HG03159 (cell line): ENCODE results near the gene ATXN7.

Experiments used
- ATAC-seq: cut with Tn5 transposase; IDR thresholded peaks from one replicate; pipeline ENCODE4 v1.9.1; 2021; ENCODE audit warnings: mild to moderate bottlenecking, moderate library complexity; ENCODE audit not compliant: unreplicated experiment

ATXN7 gene

DNA sequence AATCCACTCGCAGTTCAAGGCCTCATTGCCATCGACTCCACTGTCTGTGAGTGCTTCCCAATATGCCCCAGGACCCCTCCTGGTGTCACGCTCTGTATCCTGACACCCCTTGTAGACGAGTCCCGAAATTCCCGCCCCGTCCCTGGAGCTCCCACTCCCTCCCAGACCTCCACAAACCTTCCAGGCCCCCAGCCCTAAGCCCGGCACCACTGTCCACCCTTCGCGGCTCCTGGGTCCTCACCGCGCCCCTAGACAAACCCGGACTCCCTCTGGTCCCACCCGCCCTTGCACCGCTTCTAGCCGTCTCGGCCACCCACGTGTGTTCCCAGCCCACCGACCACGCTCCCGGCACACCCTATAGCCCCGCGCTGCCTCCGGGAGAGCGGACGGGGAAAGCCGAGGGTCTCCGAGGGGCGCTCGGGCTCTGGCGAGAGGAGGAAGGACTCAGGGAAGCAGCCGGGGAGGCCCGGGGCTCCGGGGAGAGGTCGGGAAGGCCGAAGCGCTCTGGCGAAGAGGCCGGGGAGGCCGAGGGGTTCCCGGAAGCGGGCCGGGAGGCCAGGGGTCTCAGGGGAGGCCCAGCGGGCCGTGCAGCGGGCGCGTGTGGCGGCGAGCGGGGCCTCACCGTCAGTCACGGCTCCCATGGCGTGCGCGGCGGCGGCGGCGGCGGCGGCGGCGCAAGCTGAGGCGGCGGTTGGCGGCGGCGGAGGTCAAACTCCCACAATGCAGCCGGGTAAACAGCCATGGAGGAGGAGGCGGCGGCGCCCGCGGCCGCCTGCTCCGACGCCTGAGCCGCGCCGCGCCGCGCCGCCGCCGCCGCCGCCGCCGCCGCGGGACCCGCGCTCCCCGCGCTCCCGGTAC, at the start of gene ATXN7, which contains the start of gene THOC7:
Gene ATXN7 (plus strand): TSS at position 718 of the 858 bp plus-strand sequence. CDS start 48,732 bp downstream, outside the sequence.
Gene THOC7 (minus strand): TSS at position 656 of the 858 bp plus-strand sequence. CDS start 15 bp downstream, at position 641.
- ATAC-seq, result peak; percentile 81

- no peak for ATAC-seq
These were observed 49.4 kb upstream of the ATXN7 start for GRCh38 chr3:63814237-63814636.

DNA sequence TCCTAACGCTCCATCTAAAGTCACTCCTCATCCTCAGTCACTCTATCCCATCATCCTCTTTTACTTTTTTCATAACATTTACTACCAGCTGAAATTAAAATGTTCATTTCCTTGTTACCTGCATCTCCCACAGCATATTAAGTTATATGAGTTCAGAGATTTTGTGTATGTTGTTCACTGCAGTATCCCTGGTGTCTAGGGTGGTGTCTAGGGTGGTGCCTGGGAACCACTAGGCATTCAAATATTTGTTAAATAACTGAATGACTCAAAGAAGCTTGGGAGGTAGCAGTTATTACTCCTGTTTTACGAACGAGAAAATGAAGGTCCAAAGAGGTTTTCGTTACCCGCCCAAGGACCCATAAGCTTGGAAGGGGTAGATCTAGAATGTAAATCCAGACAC, 46.4 kb upstream of the ATXN7 start:
- ATAC-seq, result no peak

DNA sequence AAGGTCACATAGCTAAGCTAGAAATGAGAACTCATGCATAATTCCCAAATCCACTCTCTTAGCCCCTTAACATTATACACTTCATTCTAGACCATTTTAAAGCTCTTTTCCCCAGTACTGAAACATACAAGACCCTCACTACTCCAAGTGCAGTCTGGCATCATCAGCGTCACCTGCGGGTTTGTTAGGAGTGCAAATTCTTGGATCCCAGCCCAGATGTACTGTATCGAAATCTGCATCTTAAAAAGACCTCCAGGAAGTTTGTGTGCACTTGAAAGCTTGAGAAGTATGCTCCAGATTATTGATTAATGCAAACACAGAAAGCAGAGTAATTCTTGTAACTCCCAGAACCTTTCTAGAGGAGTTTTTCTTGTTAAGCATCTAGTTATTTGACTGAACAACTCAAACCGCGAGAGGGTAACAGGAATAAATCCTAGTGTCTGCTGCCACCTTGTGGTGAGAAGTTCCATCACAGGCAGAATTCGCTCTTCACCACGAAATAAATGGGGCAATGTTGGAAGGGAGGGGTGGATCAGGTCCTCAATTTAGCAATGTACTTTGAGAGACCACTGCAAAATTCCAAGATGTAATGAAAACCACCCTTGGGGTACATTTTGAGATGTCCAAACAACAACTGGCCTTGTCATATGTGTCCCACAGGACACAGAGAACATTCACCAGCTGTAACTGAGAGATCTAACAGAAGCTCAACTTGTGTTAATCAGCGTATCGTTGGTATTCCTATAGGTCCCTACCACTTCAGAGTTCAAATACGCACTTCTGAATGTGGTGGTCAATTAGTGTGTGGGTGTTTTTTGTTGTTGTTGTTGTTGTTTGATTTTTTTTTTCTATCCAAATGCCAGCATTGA, 45.2 kb upstream of the ATXN7 start:
- ATAC-seq, result peak; percentile 87

DNA sequence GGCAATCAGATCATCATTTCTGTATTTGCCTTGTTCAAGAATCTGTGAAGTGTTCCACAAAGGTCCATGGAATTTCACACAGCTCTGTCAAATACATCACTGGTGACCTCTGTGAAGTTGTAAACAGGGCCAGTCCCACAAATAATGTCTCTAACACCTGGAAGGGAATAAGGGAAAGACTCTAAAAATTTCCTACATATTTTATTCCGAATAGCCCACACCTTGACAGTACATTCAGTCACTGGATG, 44.6 kb upstream of the ATXN7 start, which contains the start of gene C3orf49:
Gene C3orf49 (plus strand): TSS at position 149 of the 248 bp plus-strand sequence. CDS start 173 bp downstream, outside the sequence.
- no peak for ATAC-seq

DNA sequence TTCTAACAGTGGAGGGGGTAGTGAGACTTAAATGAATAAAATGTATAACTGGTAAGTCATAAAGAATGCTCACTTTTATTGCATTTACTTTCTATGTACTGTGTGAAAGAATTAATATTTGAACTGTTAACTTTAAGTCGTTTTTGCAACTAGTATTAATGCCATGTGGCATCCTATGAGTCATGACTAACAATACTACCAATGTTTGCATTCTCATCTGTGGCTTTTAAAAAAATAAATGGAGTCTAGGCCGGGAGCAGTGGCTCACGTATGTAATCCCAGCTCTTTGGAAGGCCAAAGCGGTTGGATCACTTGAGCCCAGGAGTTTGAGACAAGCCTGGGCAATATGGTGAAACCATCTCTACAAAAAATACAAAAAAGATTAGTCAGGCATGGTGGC, 39.4 kb upstream of the ATXN7 start:
- no peak for ATAC-seq

GRCh38 chr3:63830526-63830925, 33.1 kb upstream of the ATXN7 start:
- ATAC-seq, result no peak

GRCh38 chr3:63832395-63832794, 31.3 kb upstream of the ATXN7 start:
- ATAC-seq, result no peak

GRCh38 chr3:63841704-63842103, 22.0 kb upstream of the ATXN7 start:
- ATAC-seq, result no peak

DNA sequence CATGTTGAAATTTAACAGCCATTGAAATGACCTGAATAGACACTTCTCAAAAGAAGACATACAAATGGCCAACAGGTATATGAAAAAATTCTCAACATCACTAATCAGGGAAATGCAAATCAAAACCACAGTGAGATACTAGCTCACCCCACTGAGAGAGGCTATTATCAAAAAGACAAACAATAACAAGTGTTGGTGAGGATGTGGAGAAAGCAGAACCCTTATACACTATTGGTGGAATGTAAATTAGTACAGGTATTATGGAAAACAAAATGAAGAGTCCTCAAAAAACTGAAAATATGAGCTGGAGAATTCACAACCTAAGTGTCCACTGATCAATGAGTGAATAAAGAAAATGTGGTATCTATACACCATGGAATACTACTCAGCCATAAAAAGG, 21.5 kb upstream of the ATXN7 start:
- no peak for ATAC-seq

DNA sequence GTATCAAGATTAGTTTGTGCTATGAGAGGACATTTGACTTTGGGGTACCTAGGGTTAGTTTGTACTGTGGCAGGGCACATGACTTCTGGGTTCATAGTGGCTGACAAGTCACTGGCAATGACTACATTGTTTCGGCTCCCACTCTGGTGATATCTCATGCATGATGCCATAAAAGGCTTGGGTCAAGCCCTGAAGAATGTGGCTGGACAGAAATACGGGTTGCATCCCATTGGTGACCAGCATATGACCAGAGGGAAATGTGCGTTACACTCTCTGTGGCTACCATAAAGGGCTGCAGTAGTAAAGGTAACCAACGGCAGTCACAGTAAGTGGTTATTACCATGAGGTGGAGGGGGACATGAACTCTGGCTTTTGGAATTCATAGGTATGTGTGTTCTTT, 18.5 kb upstream of the ATXN7 start:
- no peak for ATAC-seq

GRCh38 chr3:63847718-63848450, 15.8 kb upstream of the ATXN7 start:
- no peak for ATAC-seq

DNA sequence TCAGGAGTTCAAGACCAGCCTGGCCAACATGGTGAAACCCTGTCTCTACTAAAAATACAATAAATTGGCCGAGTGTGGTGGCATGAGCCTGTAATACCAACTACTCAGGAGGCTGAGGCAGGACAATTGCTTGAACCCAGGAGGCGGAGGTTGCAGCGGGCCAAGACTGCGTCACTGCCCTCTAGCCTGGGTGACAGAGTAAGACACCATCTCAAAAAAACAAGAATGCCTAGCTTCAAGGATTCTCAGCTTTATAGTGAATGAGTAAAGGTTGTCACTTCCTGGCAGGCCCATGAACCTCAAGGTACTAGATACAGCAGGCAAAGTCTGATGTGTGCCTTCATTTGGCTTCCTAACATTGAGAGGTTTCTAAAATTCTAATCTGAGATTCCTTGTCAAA, 14.5 kb upstream of the ATXN7 start:
- no peak for ATAC-seq

DNA sequence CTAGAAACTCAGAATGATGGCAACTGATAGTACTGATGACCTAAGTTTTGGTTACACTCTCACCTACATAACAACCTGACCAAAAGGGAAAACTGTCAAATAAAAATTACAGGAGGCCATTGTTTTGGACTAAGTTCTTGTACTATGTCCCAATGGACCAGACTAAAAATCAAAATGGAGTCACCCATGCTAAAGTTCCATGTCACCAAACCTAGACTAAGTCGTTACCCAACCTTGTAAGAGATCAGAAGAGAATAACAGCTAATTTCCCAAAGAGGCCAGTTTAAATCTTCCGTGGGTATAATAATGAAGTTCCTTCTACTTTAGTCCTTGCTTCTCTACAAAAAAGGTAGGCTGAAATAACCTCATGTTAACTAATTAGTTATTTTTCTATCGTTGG, 12.4 kb upstream of the ATXN7 start:
- ATAC-seq, result no peak

DNA sequence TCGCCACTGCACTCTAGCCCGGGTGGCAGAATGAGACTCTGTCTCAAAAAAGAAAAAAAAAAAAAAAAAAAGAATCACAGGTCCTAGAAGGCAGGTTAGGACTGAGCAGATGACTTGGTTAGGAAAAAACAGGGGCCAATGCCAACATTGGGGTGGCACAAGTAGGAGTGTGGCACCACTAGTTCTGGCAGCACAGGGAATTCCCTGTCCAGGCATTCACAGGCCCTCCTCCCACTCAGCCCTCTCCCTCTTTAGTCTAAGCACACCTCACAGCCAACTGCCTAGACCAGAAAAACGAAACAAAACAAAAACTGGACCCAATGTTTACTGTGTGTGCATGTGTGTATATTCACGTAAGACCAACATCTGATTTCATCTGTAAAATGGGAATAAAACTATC, 10.6 kb upstream of the ATXN7 start:
- no peak for ATAC-seq

- no peak for ATAC-seq
These were observed 8.2 kb upstream of the ATXN7 start for GRCh38 chr3:63855333-63855940.

DNA sequence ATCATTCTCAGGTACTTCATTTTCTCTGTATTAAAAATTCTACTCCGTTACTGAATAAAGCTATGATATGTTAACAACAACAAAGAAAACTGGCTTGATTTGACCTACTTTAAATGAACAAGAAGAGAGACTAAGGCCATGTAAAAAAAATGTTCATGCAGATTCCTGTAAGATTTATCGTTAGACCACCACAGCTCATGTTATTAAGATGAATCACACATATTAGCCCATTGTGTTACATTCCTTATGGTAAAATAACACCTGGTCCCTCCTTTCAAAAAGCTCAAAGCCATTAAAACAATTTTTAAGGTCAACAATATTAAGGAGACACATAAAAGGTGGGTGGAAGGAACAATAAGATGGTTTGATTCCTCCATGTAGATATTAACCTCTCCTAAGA, 6.4 kb upstream of the ATXN7 start:
- no peak for ATAC-seq

- ATAC-seq, result no peak
These were observed 2.9 kb upstream of the ATXN7 start for GRCh38 chr3:63860776-63861175.

GRCh38 chr3:63861306-63861705, 2.4 kb upstream of the ATXN7 start:
- no peak for ATAC-seq

- ATAC-seq, result no peak
These were observed 890 bp upstream of the ATXN7 start for GRCh38 chr3:63862804-63863149.
